Fibroblast of mammary gland (primary cell): ENCODE results near the gene BCAS4.
A peak's percentile ranks its signal among the peaks of the same experiment; 100 is the strongest.

ENCODE experiments used
- DNase-seq: peaks from one replicate; pipeline ENCODE4 v3.0.0-alpha.2; 2010; ENCODE audit warnings: low read depth
- H3K4me3 ChIP-seq: 2 replicates; pipeline ENCODE4 v1.5.1; 2011; ENCODE audit warnings: low read depth, mild to moderate bottlenecking, low read length, moderate library complexity; ENCODE audit not compliant: control insufficient read depth
- CTCF ChIP-seq: conservative IDR thresholded peaks from 2 replicates; pipeline ENCODE4 v1.5.1; 2011; ENCODE audit warnings: low read depth, low read length, inconsistent platforms; ENCODE audit not compliant: control insufficient read depth, insufficient read depth

Gene BCAS4

GRCh38 chr20:50848846-50849673, 54.2 kb downstream of the BCAS4 start:
- TF ChIP-seq CTCF, result no peak
- no peak for DNase-seq
- no peak overlapping the region for H3K4me3 ChIP-seq

GRCh38 chr20:50850721-50851286, 55.9 kb downstream of the BCAS4 start:
- DNase-seq, result no peak
- no peak overlapping the region for H3K4me3 ChIP-seq
- TF ChIP-seq CTCF, result no peak

GRCh38 chr20:50852085-50852484, 57.2 kb downstream of the BCAS4 start:
- H3K4me3 ChIP-seq, result no peak overlapping the region
- no peak for DNase-seq
- no peak for TF ChIP-seq CTCF

- no peak for DNase-seq
- no peak overlapping the region for H3K4me3 ChIP-seq
- no peak for TF ChIP-seq CTCF
These were observed 59.8 kb downstream of the BCAS4 start for GRCh38 chr20:50854506-50855249.

DNA sequence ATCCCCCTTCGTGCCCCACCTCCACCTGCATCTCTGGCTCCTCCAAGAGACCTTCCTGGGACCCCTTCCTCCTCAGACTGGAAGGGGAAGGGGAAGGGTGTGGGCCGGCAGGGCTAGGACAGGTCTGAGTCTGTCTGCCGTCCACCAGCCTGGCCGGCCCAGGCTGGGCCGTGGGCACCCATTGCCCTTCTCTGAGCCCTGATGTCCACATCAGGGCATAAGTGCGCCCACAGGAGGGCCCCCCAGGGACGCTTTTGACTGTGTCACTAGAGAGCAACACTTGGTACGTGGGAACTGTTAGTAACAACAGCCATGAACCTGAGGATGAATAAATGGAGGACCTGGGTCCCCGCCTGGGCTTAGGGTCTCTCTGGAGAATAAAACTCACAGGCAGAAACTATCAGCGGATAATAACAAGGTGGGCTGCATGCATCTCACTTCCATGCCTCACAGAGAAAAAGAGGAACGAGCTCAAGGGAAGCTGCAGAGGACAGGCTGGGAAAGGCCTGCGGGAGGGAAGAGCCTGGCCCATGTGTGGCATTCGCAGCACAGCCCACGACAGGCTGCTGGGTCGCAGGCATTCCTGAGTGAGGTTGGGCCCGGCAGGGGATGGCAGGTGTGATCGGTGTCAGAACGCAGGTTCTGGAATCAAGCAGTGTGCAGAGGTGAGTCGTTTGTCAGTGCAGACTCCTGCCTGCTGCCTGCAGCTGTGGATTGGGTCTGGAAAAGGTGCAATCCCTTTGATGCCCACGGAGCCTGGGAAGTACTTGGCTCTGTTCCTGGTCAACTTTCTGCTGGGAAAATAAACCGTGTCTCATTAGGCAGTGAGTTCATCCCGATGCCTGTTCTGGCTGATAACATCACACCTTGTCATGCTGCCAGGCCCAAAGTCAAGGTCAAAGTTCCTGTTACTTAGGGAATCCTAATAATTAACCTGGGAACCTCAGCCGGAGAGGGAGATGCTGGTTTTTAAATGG, 60.9 kb downstream of the BCAS4 start:
- no peak for TF ChIP-seq CTCF
- no peak overlapping the region for H3K4me3 ChIP-seq
- DNase-seq, result peak; percentile 23
